ENCODE measurements around the gene GFI1B. TPM values are rescaled to one million over a fixed set of nuclear protein-coding genes. Genes with fewer than 3 reads are reported as not detected.
A peak's percentile ranks its signal among the peaks of the same experiment; 100 is the strongest.

The GFI1B gene
- total and polyA plus RNA-seq, 10 of the 15 experiments (the other 5 are each of a cell fraction or from before 2014, with no cell fraction given): 0.04 to 0.11 (median 0.05) TPM; not detected in 7

DNA sequence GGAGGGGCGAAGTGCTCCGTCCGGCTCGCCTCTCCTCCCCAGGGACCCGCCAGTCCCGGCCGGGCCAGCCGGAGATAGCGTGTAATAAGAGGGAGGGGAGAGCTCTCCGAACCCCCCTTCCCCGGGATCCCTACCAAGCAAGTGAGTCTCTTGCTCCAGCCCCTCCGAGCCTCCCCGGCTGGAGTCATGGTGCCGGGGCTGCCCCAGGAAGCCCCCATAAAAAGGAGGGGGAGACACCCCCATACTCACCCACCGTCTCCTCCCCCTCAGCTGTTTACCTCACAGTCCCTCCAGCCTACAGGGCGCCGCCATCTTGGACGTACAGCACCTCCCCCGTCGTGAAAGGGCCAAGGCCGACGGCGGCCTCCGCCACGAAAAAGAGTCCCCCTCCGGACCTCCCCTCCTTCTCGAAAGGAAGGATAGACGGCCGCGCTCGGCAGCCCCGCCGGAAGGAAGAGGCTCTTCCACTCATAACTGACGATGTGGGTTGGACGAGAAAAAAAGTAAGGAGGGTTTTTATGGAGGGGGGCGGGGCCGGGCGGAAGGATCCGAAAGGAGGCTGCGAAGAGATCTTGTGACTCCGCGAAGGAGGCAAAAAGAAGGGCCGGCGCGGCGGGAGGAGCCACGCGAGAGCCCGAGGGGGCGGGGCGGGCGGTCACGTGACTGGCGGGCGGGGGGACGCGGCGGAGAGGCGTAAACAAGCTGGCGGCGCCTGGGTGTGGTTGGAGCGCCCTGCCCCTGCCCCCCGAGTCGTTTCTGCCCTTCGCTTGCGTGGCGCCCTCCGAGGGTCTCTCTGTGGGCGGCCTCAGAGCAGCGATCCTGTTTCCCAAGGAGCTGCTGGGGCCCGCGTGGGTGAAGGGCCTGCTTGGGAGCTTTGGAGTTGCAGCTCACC, 34.0 kb upstream of the GFI1B start, which contains the start of gene TSC1 (continued):
- TF ChIP-seq MYB (IDR thresholded peaks at IDR 0.05; ENCODE audit: borderline replicate concordance, low read depth, low read length): no peak
- TF ChIP-seq CBFB (IDR thresholded peaks at IDR 0.05; ENCODE audit: low read depth): peak; percentile 70
- TF ChIP-seq POLR2AphosphoS5 (IDR thresholded peaks at IDR 0.05; ENCODE audit: low read length): peak; percentile 73
- peak; percentile 86 for TF ChIP-seq MXI1 (IDR thresholded peaks at IDR 0.05; ENCODE audit: low read depth, low read length)
- TF ChIP-seq CBX3 (IDR thresholded peaks at IDR 0.05; ENCODE audit: borderline replicate concordance, low read depth): no peak
- TF ChIP-seq, protein P1, sequence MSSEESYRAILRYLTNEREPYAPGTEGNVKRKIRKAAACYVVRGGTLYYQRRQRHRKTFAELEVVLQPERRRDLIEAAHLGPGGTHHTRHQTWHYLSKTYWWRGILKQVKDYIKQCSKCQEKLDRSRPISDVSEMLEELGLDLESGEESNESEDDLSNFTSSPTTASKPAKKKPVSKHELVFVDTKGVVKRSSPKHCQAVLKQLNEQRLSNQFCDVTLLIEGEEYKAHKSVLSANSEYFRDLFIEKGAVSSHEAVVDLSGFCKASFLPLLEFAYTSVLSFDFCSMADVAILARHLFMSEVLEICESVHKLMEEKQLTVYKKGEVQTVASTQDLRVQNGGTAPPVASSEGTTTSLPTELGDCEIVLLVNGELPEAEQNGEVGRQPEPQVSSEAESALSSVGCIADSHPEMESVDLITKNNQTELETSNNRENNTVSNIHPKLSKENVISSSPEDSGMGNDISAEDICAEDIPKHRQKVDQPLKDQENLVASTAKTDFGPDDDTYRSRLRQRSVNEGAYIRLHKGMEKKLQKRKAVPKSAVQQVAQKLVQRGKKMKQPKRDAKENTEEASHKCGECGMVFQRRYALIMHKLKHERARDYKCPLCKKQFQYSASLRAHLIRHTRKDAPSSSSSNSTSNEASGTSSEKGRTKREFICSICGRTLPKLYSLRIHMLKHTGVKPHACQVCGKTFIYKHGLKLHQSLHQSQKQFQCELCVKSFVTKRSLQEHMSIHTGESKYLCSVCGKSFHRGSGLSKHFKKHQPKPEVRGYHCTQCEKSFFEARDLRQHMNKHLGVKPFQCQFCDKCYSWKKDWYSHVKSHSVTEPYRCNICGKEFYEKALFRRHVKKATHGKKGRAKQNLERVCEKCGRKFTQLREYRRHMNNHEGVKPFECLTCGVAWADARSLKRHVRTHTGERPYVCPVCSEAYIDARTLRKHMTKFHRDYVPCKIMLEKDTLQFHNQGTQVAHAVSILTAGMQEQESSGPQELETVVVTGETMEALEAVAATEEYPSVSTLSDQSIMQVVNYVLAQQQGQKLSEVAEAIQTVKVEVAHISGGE (CRISPR knock-in tag; IDR thresholded peaks at IDR 0.05): no peak
- TF ChIP-seq FOS (IDR thresholded peaks at IDR 0.05; ENCODE audit: borderline replicate concordance, extremely low read depth, insufficient read length): no peak
- TF ChIP-seq GABPA (IDR thresholded peaks at IDR 0.05; ENCODE audit: low read depth): peak; percentile 81
- TF ChIP-seq HDAC6 (IDR thresholded peaks at IDR 0.05; ENCODE audit: unreplicated experiment): no peak
- TF ChIP-seq, protein P2, sequence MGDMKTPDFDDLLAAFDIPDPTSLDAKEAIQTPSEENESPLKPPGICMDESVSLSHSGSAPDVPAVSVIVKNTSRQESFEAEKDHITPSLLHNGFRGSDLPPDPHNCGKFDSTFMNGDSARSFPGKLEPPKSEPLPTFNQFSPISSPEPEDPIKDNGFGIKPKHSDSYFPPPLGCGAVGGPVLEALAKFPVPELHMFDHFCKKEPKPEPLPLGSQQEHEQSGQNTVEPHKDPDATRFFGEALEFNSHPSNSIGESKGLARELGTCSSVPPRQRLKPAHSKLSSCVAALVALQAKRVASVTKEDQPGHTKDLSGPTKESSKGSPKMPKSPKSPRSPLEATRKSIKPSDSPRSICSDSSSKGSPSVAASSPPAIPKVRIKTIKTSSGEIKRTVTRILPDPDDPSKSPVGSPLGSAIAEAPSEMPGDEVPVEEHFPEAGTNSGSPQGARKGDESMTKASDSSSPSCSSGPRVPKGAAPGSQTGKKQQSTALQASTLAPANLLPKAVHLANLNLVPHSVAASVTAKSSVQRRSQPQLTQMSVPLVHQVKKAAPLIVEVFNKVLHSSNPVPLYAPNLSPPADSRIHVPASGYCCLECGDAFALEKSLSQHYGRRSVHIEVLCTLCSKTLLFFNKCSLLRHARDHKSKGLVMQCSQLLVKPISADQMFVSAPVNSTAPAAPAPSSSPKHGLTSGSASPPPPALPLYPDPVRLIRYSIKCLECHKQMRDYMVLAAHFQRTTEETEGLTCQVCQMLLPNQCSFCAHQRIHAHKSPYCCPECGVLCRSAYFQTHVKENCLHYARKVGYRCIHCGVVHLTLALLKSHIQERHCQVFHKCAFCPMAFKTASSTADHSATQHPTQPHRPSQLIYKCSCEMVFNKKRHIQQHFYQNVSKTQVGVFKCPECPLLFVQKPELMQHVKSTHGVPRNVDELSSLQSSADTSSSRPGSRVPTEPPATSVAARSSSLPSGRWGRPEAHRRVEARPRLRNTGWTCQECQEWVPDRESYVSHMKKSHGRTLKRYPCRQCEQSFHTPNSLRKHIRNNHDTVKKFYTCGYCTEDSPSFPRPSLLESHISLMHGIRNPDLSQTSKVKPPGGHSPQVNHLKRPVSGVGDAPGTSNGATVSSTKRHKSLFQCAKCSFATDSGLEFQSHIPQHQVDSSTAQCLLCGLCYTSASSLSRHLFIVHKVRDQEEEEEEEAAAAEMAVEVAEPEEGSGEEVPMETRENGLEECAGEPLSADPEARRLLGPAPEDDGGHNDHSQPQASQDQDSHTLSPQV (IDR thresholded peaks at IDR 0.05): no peak
- TF ChIP-seq, protein P3, sequence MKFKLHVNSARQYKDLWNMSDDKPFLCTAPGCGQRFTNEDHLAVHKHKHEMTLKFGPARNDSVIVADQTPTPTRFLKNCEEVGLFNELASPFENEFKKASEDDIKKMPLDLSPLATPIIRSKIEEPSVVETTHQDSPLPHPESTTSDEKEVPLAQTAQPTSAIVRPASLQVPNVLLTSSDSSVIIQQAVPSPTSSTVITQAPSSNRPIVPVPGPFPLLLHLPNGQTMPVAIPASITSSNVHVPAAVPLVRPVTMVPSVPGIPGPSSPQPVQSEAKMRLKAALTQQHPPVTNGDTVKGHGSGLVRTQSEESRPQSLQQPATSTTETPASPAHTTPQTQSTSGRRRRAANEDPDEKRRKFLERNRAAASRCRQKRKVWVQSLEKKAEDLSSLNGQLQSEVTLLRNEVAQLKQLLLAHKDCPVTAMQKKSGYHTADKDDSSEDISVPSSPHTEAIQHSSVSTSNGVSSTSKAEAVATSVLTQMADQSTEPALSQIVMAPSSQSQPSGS (IDR thresholded peaks at IDR 0.05; ENCODE audit: low read length): no peak
- TF ChIP-seq, protein P4, sequence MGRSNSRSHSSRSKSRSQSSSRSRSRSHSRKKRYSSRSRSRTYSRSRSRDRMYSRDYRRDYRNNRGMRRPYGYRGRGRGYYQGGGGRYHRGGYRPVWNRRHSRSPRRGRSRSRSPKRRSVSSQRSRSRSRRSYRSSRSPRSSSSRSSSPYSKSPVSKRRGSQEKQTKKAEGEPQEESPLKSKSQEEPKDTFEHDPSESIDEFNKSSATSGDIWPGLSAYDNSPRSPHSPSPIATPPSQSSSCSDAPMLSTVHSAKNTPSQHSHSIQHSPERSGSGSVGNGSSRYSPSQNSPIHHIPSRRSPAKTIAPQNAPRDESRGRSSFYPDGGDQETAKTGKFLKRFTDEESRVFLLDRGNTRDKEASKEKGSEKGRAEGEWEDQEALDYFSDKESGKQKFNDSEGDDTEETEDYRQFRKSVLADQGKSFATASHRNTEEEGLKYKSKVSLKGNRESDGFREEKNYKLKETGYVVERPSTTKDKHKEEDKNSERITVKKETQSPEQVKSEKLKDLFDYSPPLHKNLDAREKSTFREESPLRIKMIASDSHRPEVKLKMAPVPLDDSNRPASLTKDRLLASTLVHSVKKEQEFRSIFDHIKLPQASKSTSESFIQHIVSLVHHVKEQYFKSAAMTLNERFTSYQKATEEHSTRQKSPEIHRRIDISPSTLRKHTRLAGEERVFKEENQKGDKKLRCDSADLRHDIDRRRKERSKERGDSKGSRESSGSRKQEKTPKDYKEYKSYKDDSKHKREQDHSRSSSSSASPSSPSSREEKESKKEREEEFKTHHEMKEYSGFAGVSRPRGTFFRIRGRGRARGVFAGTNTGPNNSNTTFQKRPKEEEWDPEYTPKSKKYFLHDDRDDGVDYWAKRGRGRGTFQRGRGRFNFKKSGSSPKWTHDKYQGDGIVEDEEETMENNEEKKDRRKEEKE (IDR thresholded peaks at IDR 0.05): no peak
- TF ChIP-seq ZNF207 (IDR thresholded peaks at IDR 0.05; ENCODE audit: borderline replicate concordance): peak; percentile 97; the same call in 1 of the 2 replicates
- TF ChIP-seq POU2F2 (IDR thresholded peaks at IDR 0.05; ENCODE audit: borderline replicate concordance, low read depth, low read length): peak; percentile 84; the same call in 2 of the 3 replicates
- TF ChIP-seq NRF1 (conservative IDR thresholded peaks at IDR 0.05; ENCODE audit: low read depth, low read length): no peak
- TF ChIP-seq LARP7 (IDR thresholded peaks at IDR 0.05): peak; percentile 69; the same call in 1 of the 2 replicates

Data from GM12878 (cell line).